Thymus (tissue), 11 donors: ENCODE data around the gene KRTAP4-2. TPM values are rescaled to one million over a fixed set of nuclear protein-coding genes. Genes with fewer than 3 reads are reported as not detected.

Source experiments
- DNase-seq, 9 donors: peaks; one replicate each; pipeline ENCODE4 v3.0.0-alpha.2; 2013; ENCODE audit warnings: low spot score in 9 of 9, low read depth in 6 of 9, missing footprints in 1 of 9
- H3K27ac ChIP-seq, 2 donors: one replicate each; pipeline ENCODE4 v1.5.1; 2013; ENCODE audit warnings: control low read depth in 1 of 2, low read depth in 1 of 2, low read length in 1 of 2, mild to moderate bottlenecking in 1 of 2, moderate library complexity in 1 of 2
- H3K27me3 ChIP-seq, 2 donors: one replicate each; pipeline ENCODE4 v1.5.1; 2013; ENCODE audit warnings: low read length in 1 of 2; ENCODE audit not compliant: control insufficient read depth in 2 of 2, insufficient read depth in 1 of 2
- H3K36me3 ChIP-seq, 2 donors: one replicate each; pipeline ENCODE4 v1.5.1; 2013; ENCODE audit warnings: low read length in 1 of 2, mild to moderate bottlenecking in 1 of 2, moderate library complexity in 1 of 2; ENCODE audit not compliant: control insufficient read depth in 2 of 2, insufficient read depth in 2 of 2
- H3K4me1 ChIP-seq, 2 donors: one replicate each; pipeline ENCODE4 v1.5.1; 2013; ENCODE audit warnings: low read length in 2 of 2; ENCODE audit not compliant: control insufficient read depth in 2 of 2, insufficient read depth in 2 of 2
- H3K4me3 ChIP-seq, 2 donors: one replicate each; pipeline ENCODE4 v1.5.1; 2013; ENCODE audit warnings: low read length in 2 of 2, control low read depth in 1 of 2, mild to moderate bottlenecking in 1 of 2
- H3K9me3 ChIP-seq, 2 donors: one replicate each; pipeline ENCODE4 v1.5.1; 2013; ENCODE audit warnings: low read length in 1 of 2, mild to moderate bottlenecking in 1 of 2; ENCODE audit not compliant: control insufficient read depth in 2 of 2, insufficient read depth in 1 of 2
- WGBS: extraction: QIAGEN DNeasy Blood & Tissue Kit; methylation state at CpG from one replicate; pipeline ENCODE4 v1.1.7; 2013; 5-methylcytosine and 5-hydroxymethylcytosine counted together
- polyA plus RNA-seq: library from polyadenylated mRNA; stranded (reverse); fragments of 200-250 nt; gene quantifications from one replicate; pipeline ENCODE4 v1.2.3, GENCODE V29; 2013
- total RNA-seq: library from RNA; stranded (reverse); fragments of 120-200 nt; gene quantifications from one replicate; pipeline ENCODE4 v1.2.4, GENCODE V29; 2013
- donor health status: healthy.

The KRTAP4-2 gene
- total and polyA plus RNA-seq, 2 donors: not detected

GRCh38 chr17:41131979-41132378 is 46.0 kb downstream of the KRTAP4-2 start:
- no peak for DNase-seq
- Histone ChIP-seq H3K27ac (no peak overlapping the region), H3K27me3 (no peaks in the 10 kb centered on the region), H3K36me3 (no peaks in the 10 kb centered on the region), H3K4me1 (no peaks in the 10 kb centered on the region), H3K4me3 (no peak overlapping the region), H3K9me3 (no peaks in the 10 kb centered on the region)
- 93% methylated on average over 3 of the region's 3 CpGs for WGBS

Other genes starting within 250 kb of the KRTAP4-2 start
Only the 30 nearest of the 41 such genes appear.
- gene KRTAP1-5, start 151.0 kb downstream of the KRTAP4-2 start, total RNA-seq: not detected
- 0.05 TPM for gene KRTAP1-5, start 151.0 kb downstream of the KRTAP4-2 start, polyA plus RNA-seq
- gene KRTAP1-4, start 148.0 kb downstream of the KRTAP4-2 start, total RNA-seq: not detected
- not detected for gene KRTAP1-4, start 148.0 kb downstream of the KRTAP4-2 start, polyA plus RNA-seq
- not detected for gene KRTAP1-3, start 143.3 kb downstream of the KRTAP4-2 start, total RNA-seq
- not detected for gene KRTAP1-3, start 143.3 kb downstream of the KRTAP4-2 start, polyA plus RNA-seq
- gene KRTAP1-1, start 136.8 kb downstream of the KRTAP4-2 start, total RNA-seq: not detected
- gene KRTAP1-1, start 136.8 kb downstream of the KRTAP4-2 start, polyA plus RNA-seq: 0.14 TPM
- not detected for gene KRTAP2-1, start 130.9 kb downstream of the KRTAP4-2 start, total RNA-seq
- gene KRTAP2-1, start 130.9 kb downstream of the KRTAP4-2 start, polyA plus RNA-seq: 0.05 TPM
- not detected for gene KRTAP2-2, start 123.0 kb downstream of the KRTAP4-2 start, total RNA-seq
- not detected for gene KRTAP2-2, start 123.0 kb downstream of the KRTAP4-2 start, polyA plus RNA-seq
- not detected for gene KRTAP2-3, start 118.1 kb downstream of the KRTAP4-2 start, total RNA-seq
- 0.18 TPM for gene KRTAP2-3, start 118.1 kb downstream of the KRTAP4-2 start, polyA plus RNA-seq
- not detected for gene KRTAP2-4, start 112.3 kb downstream of the KRTAP4-2 start, total RNA-seq
- not detected for gene KRTAP2-4, start 112.3 kb downstream of the KRTAP4-2 start, polyA plus RNA-seq
- gene KRTAP4-7, start 94.1 kb downstream of the KRTAP4-2 start, total RNA-seq: not detected
- gene KRTAP4-7, start 94.1 kb downstream of the KRTAP4-2 start, polyA plus RNA-seq: not detected
- gene KRTAP4-8, start 80.1 kb downstream of the KRTAP4-2 start, total RNA-seq: not detected
- gene KRTAP4-8, start 80.1 kb downstream of the KRTAP4-2 start, polyA plus RNA-seq: 0.02 TPM
- not detected for gene KRTAP4-16, start 76.0 kb downstream of the KRTAP4-2 start, total RNA-seq
- gene KRTAP4-16, start 76.0 kb downstream of the KRTAP4-2 start, polyA plus RNA-seq: not detected
- not detected for gene KRTAP4-9, start 72.8 kb downstream of the KRTAP4-2 start, total RNA-seq
- not detected for gene KRTAP4-9, start 72.8 kb downstream of the KRTAP4-2 start, polyA plus RNA-seq
- gene KRTAP4-11, start 59.8 kb downstream of the KRTAP4-2 start, total RNA-seq: not detected
- gene KRTAP4-11, start 59.8 kb downstream of the KRTAP4-2 start, polyA plus RNA-seq: not detected
- not detected for gene KRTAP4-12, start 54.0 kb downstream of the KRTAP4-2 start, total RNA-seq
- not detected for gene KRTAP4-12, start 54.0 kb downstream of the KRTAP4-2 start, polyA plus RNA-seq
- gene KRTAP4-6, start 37.7 kb downstream of the KRTAP4-2 start, total RNA-seq: not detected
- gene KRTAP4-6, start 37.7 kb downstream of the KRTAP4-2 start, polyA plus RNA-seq: not detected
- gene KRTAP4-5, start 28.4 kb downstream of the KRTAP4-2 start, total RNA-seq: not detected
- gene KRTAP4-5, start 28.4 kb downstream of the KRTAP4-2 start, polyA plus RNA-seq: not detected
- gene KRTAP4-4, start 17.5 kb downstream of the KRTAP4-2 start, total RNA-seq: not detected
- not detected for gene KRTAP4-4, start 17.5 kb downstream of the KRTAP4-2 start, polyA plus RNA-seq
- gene KRTAP4-3, start 10.0 kb downstream of the KRTAP4-2 start, total RNA-seq: not detected
- not detected for gene KRTAP4-3, start 10.0 kb downstream of the KRTAP4-2 start, polyA plus RNA-seq
- gene KRTAP4-1, start 6.7 kb upstream of the KRTAP4-2 start, total RNA-seq: not detected
- gene KRTAP4-1, start 6.7 kb upstream of the KRTAP4-2 start, polyA plus RNA-seq: not detected
- gene KRTAP9-1, start 11.7 kb upstream of the KRTAP4-2 start, total RNA-seq: not detected
- not detected for gene KRTAP9-1, start 11.7 kb upstream of the KRTAP4-2 start, polyA plus RNA-seq
- not detected for gene KRTAP9-2, start 48.4 kb upstream of the KRTAP4-2 start, total RNA-seq
- gene KRTAP9-2, start 48.4 kb upstream of the KRTAP4-2 start, polyA plus RNA-seq: not detected
- gene KRTAP9-3, start 54.2 kb upstream of the KRTAP4-2 start, total RNA-seq: not detected
- gene KRTAP9-3, start 54.2 kb upstream of the KRTAP4-2 start, polyA plus RNA-seq: not detected
- not detected for gene KRTAP9-8, start 59.8 kb upstream of the KRTAP4-2 start, total RNA-seq
- gene KRTAP9-8, start 59.8 kb upstream of the KRTAP4-2 start, polyA plus RNA-seq: 0.09 TPM
- not detected for gene KRTAP9-4, start 71.5 kb upstream of the KRTAP4-2 start, total RNA-seq
- gene KRTAP9-4, start 71.5 kb upstream of the KRTAP4-2 start, polyA plus RNA-seq: 0.05 TPM
- not detected for gene KRTAP9-9, start 77.2 kb upstream of the KRTAP4-2 start, total RNA-seq
- 0.02 TPM for gene KRTAP9-9, start 77.2 kb upstream of the KRTAP4-2 start, polyA plus RNA-seq
- gene KRTAP9-6, start 87.2 kb upstream of the KRTAP4-2 start, total RNA-seq: not detected
- gene KRTAP9-6, start 87.2 kb upstream of the KRTAP4-2 start, polyA plus RNA-seq: 0.02 TPM
- not detected for gene KRTAP9-7, start 97.5 kb upstream of the KRTAP4-2 start, total RNA-seq
- not detected for gene KRTAP9-7, start 97.5 kb upstream of the KRTAP4-2 start, polyA plus RNA-seq
- not detected for gene KRTAP29-1, start 124.6 kb upstream of the KRTAP4-2 start, total RNA-seq
- 0.23 TPM for gene KRTAP29-1, start 124.6 kb upstream of the KRTAP4-2 start, polyA plus RNA-seq
- gene KRTAP16-1, start 131.1 kb upstream of the KRTAP4-2 start, total RNA-seq: not detected
- gene KRTAP16-1, start 131.1 kb upstream of the KRTAP4-2 start, polyA plus RNA-seq: 0.07 TPM
- gene KRTAP17-1, start 137.5 kb upstream of the KRTAP4-2 start, total RNA-seq: 0.09 TPM
- gene KRTAP17-1, start 137.5 kb upstream of the KRTAP4-2 start, polyA plus RNA-seq: 0.11 TPM